Memory B cell (primary cell): ENCODE measurements around the gene SNRPD3.
A peak's percentile ranks its signal among the peaks of the same experiment; 100 is the strongest.
"Not testable (repeated sequence)": the region's sequence is repeated elsewhere in the genome, so short reads cannot be mapped to it uniquely, and the experiment has no call there.

ENCODE experiments used
- ATAC-seq: fragments of 150-1000 bp; cut with Tn5 transposase; 2 replicates; pipeline ENCODE4 v1.10.0; 2021; ENCODE audit warnings: low read depth, mild to moderate bottlenecking, moderate library complexity
- DNase-seq, 2 donors: peaks; one replicate each; pipeline ENCODE4 v3.0.0; 2022; ENCODE audit warnings: low spot score in 2 of 2
- H3K27ac Mint-ChIP-seq: one replicate; pipeline ENCODE4 v1.8.0; 2022; ENCODE audit warnings: mild to moderate bottlenecking, moderate library complexity, mixed read lengths
- H3K27me3 Mint-ChIP-seq: one replicate; pipeline ENCODE4 v1.8.0; 2022; ENCODE audit warnings: mixed read lengths
- H3K36me3 Mint-ChIP-seq: one replicate; pipeline ENCODE4 v1.8.0; 2022; ENCODE audit warnings: mild to moderate bottlenecking, mixed read lengths
- H3K4me1 Mint-ChIP-seq: one replicate; pipeline ENCODE4 v1.8.0; 2022; ENCODE audit warnings: mixed read lengths
- H3K4me3 Mint-ChIP-seq: one replicate; pipeline ENCODE4 v1.8.0; 2022; ENCODE audit warnings: mild to moderate bottlenecking, moderate library complexity, mixed read lengths
- H3K9me3 Mint-ChIP-seq: one replicate; pipeline ENCODE4 v1.8.0; 2022; ENCODE audit warnings: mixed read lengths

SNRPD3 gene

GRCh38 chr22:24543679-24544243 is 12.0 kb upstream of the SNRPD3 start:
- DNase-seq (no peak), ATAC-seq (no peak)
- peaks cover 27% of the 10 kb centered on the region for H3K4me1 Mint-ChIP-seq
- H3K27ac Mint-ChIP-seq: peak overlapping the region; percentile 47
- H3K4me3 Mint-ChIP-seq: no peak overlapping the region
- peaks cover 41% of the 10 kb centered on the region for H3K36me3 Mint-ChIP-seq
- no peaks in the 10 kb centered on the region for H3K9me3 Mint-ChIP-seq
- no peaks in the 10 kb centered on the region for H3K27me3 Mint-ChIP-seq

- H3K4me3 Mint-ChIP-seq: no peak overlapping the region
- ATAC-seq (no peak), DNase-seq (no peak)
- peaks cover 40% of the 10 kb centered on the region for H3K4me1 Mint-ChIP-seq
- H3K27ac Mint-ChIP-seq: no peak overlapping the region
- H3K9me3 Mint-ChIP-seq: no peaks in the 10 kb centered on the region
- no peaks in the 10 kb centered on the region for H3K27me3 Mint-ChIP-seq
- H3K36me3 Mint-ChIP-seq: peaks cover 31% of the 10 kb centered on the region
These were observed 7.0 kb upstream of the SNRPD3 start for GRCh38 chr22:24548812-24549211.

GRCh38 chr22:24550028-24550901 is 5.5 kb upstream of the SNRPD3 start:
- no peaks in the 10 kb centered on the region for H3K27me3 Mint-ChIP-seq
- H3K4me3 Mint-ChIP-seq: peak overlapping the region; percentile 63
- H3K9me3 Mint-ChIP-seq: no peaks in the 10 kb centered on the region

GRCh38 chr22:24550902-24551435 is 4.8 kb upstream of the SNRPD3 start:
- H3K4me3 Mint-ChIP-seq: peak overlapping the region; percentile 63
- no peaks in the 10 kb centered on the region for H3K9me3 Mint-ChIP-seq
- peaks cover 31% of the 10 kb centered on the region for H3K36me3 Mint-ChIP-seq
- H3K4me1 Mint-ChIP-seq: peaks cover 44% of the 10 kb centered on the region
- no peaks in the 10 kb centered on the region for H3K27me3 Mint-ChIP-seq
- H3K27ac Mint-ChIP-seq: peak overlapping the region; percentile 91
- no peak for ATAC-seq
- no peak for DNase-seq

More at GRCh38 chr22:24550028-24550901, 5.5 kb upstream of the SNRPD3 start:
- Mint-ChIP-seq H3K4me1 (peaks cover 44% of the 10 kb centered on the region), H3K27ac (peak overlapping the region; percentile 91), H3K36me3 (peaks cover 31% of the 10 kb centered on the region)
- ATAC-seq (no peak), DNase-seq (no peak)

GRCh38 chr22:24552503-24553286 is 3.1 kb upstream of the SNRPD3 start:
- H3K4me1 Mint-ChIP-seq: peaks cover 51% of the 10 kb centered on the region
- DNase-seq (peak in 1 of 2 donors; percentile 33), ATAC-seq (peak; percentile 24)
- H3K9me3 Mint-ChIP-seq, H3K27me3 Mint-ChIP-seq: not testable (repeated sequence)
- H3K4me3 Mint-ChIP-seq: peak overlapping the region; percentile 98
- peak overlapping the region; percentile 86 for H3K27ac Mint-ChIP-seq
- peaks cover 20% of the 10 kb centered on the region for H3K36me3 Mint-ChIP-seq

GRCh38 chr22:24553597-24554312 is 2.0 kb upstream of the SNRPD3 start:
- DNase-seq: peak in 1 of 2 donors; percentile 16
- no peaks in the 10 kb centered on the region for H3K9me3 Mint-ChIP-seq
- H3K36me3 Mint-ChIP-seq: peaks cover 22% of the 10 kb centered on the region
- H3K4me1 Mint-ChIP-seq: peaks cover 60% of the 10 kb centered on the region
- ATAC-seq: no peak
- peak overlapping the region; percentile 86 for H3K27ac Mint-ChIP-seq
- H3K4me3 Mint-ChIP-seq: peak overlapping the region; percentile 98
- no peaks in the 10 kb centered on the region for H3K27me3 Mint-ChIP-seq

GRCh38 chr22:24554313-24555164 is 1.3 kb upstream of the SNRPD3 start, which contains the start of gene GUCD1:
TSS of gene GUCD1 (minus strand) at chr22:24555138. CDS start at chr22:24554991, 147 bp downstream.
- peaks cover 63% of the 10 kb centered on the region for H3K4me1 Mint-ChIP-seq
- no peak for DNase-seq
- no peaks in the 10 kb centered on the region for H3K27me3 Mint-ChIP-seq
- H3K36me3 Mint-ChIP-seq: peaks cover 21% of the 10 kb centered on the region
- H3K27ac Mint-ChIP-seq: peak within 1 kb of the TSS; percentile 86
- H3K4me3 Mint-ChIP-seq: peak within 1 kb of the TSS; percentile 98
- H3K9me3 Mint-ChIP-seq: no peaks in the 10 kb centered on the region
- no peak for ATAC-seq

GRCh38 chr22:24559471-24559870 is 3.7 kb downstream of the SNRPD3 start:
- Mint-ChIP-seq H3K4me1 (peaks cover 46% of the 10 kb centered on the region), H3K36me3 (peaks cover 21% of the 10 kb centered on the region), H3K4me3 (no peak overlapping the region), H3K9me3 (no peaks in the 10 kb centered on the region), H3K27me3 (no peaks in the 10 kb centered on the region), H3K27ac (peak overlapping the region; percentile 31)
- DNase-seq (no peak), ATAC-seq (no peak)

- H3K36me3 Mint-ChIP-seq: peaks cover 18% of the 10 kb centered on the region
- no peak for DNase-seq
- no peak overlapping the region for H3K4me3 Mint-ChIP-seq
These were observed 7.4 kb downstream of the SNRPD3 start for GRCh38 chr22:24563246-24563645.

GRCh38 chr22:24564376-24565058 is 8.7 kb downstream of the SNRPD3 start:
- Mint-ChIP-seq H3K4me1 (peaks cover 32% of the 10 kb centered on the region), H3K9me3 (no peaks in the 10 kb centered on the region), H3K36me3 (peaks cover 13% of the 10 kb centered on the region), H3K27ac (peak overlapping the region; percentile 17), H3K27me3 (no peaks in the 10 kb centered on the region), H3K4me3 (no peak overlapping the region)
- no peak for DNase-seq
- no peak for ATAC-seq

More at GRCh38 chr22:24563246-24563645, 7.4 kb downstream of the SNRPD3 start:
- Mint-ChIP-seq H3K9me3 (no peaks in the 10 kb centered on the region), H3K27ac (no peak overlapping the region), H3K27me3 (no peaks in the 10 kb centered on the region), H3K4me1 (peaks cover 43% of the 10 kb centered on the region)
- ATAC-seq: no peak

- peaks cover 13% of the 10 kb centered on the region for H3K36me3 Mint-ChIP-seq
- H3K27me3 Mint-ChIP-seq: no peaks in the 10 kb centered on the region
- H3K4me3 Mint-ChIP-seq: no peak overlapping the region
- peaks cover 28% of the 10 kb centered on the region for H3K4me1 Mint-ChIP-seq
- ATAC-seq (no peak), DNase-seq (no peak)
- H3K9me3 Mint-ChIP-seq: no peaks in the 10 kb centered on the region
- no peak overlapping the region for H3K27ac Mint-ChIP-seq
These were observed 9.3 kb downstream of the SNRPD3 start for GRCh38 chr22:24565077-24565476.

- Mint-ChIP-seq H3K4me3 (no peak overlapping the region), H3K4me1 (peaks cover 25% of the 10 kb centered on the region), H3K9me3 (no peaks in the 10 kb centered on the region), H3K36me3 (peaks cover 16% of the 10 kb centered on the region), H3K27ac (no peak overlapping the region), H3K27me3 (no peaks in the 10 kb centered on the region)
- ATAC-seq: no peak
- DNase-seq: no peak
These were observed 11.2 kb downstream of the SNRPD3 start for GRCh38 chr22:24566899-24567511.
